NCI-H345 (cell line): ENCODE measurements around the gene APBA1.
"Not testable (repeated sequence)": the region's sequence is repeated elsewhere in the genome, so short reads cannot be mapped to it uniquely, and the experiment has no call there.

Source experiments
- DNase-seq: peaks from one replicate; lab custom pipeline; 2025; lab: John Stamatoyannopoulos, UW

APBA1 gene

GRCh38 chr9:69604568-69605219, 67.5 kb downstream of the APBA1 start:
- no peak for DNase-seq

- no peak for DNase-seq
These were observed 68.5 kb downstream of the APBA1 start for GRCh38 chr9:69603656-69604055.

DNA sequence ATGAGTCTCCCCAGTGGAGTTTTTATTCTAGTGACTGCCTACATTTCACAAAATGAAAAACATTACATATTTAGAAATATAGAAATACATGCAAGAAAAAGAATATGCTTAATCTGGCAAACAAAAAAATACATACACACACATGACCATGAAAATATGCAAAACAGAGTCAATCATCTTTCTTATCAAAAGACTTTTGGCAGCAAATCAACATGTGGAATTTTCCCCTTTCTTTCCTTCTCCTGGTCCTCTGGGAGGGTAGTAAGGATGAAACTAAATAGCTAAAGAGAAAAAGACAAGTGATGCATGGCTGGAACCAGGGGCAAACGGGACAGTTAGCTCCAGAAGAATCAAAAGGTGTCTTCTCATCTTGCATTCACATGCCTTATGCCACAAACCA, 69.4 kb downstream of the APBA1 start:
- DNase-seq = no peak

DNA sequence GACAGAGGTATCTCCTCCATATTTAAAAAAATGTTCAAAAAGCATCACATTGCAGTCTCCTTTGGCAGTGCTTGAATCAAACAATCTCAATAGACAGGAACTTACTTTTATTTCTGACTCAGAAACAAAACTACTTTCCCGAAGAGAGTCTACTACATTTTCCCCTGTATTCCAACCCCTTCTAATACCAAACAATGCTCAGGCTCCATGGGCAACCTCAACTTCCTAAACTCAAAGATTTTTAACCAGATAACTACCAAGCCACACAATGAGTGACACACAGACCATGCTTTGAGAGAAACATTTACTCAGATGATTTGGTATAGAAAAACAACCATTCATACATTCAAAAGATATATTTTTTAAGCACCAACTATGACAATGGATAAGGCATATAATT, 70.5 kb downstream of the APBA1 start:
- DNase-seq = no peak

DNA sequence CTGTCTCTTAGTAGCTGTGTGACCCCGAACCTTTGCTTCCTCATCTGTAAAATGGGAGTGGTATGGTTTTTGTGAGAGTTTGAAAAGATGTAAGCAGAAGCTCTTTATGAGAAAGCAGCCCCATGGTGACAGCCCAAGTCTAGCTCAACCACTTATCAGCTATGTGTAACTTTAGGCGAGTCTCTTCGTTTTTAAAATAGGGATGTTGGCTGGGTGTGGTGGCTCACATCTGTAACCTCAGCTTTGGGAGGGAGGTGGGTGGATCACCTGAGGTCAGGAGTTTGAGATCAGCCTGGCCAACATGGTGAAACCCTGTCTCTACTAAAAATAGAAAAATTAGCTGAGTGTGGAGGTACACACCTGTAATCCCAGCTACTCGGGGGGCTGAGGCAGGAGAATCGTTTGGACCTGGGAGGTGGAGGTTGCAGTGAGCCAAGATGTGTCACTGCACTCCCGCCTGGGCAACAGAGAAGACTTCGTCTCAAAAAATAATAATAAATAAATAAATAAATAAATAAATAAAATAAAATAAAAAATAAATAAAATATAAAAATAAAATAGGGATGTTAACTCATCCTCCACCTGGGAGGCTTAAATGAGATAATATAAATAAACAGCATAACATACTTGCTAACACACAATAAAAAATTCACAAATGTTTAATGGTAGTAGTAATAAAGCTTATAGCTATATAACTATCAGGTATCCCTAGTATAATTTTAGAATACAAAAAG, 71.7 kb downstream of the APBA1 start:
- DNase-seq = no peak

DNA sequence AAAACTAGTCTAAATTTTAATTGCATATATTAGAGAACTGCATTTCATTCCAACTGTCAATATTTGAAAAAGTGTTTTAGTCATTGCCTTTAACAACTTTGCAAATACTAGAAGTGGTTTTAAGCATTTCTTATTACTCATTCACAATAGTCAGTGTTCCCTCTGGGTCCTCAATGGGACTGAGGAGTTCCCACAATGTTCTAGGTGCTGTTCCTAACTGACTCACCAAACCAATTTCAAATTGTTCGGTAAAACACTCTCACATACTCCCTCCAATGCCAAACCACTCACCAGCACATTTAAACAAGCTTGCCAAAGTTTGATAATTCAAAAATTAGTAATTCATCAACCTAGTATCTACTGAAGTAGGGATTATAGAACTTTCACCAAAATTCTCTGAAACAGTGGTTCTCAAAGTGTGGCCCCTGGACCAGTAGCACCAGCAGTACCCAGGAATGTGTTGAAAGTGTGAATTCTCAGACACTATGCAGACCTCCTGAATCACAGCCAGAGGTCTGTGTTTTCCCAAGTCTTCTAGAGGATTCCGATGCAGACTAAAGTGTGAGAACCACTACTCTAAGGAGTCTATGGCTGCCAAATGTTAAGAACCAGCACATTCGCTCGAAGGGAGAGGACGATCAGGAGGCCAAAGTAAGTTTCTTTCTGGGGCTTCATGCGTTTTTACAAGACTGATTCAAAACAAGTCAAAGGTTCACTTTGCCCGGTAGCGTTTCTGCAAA, 72.8 kb downstream of the APBA1 start:
- DNase-seq = no peak

DNA sequence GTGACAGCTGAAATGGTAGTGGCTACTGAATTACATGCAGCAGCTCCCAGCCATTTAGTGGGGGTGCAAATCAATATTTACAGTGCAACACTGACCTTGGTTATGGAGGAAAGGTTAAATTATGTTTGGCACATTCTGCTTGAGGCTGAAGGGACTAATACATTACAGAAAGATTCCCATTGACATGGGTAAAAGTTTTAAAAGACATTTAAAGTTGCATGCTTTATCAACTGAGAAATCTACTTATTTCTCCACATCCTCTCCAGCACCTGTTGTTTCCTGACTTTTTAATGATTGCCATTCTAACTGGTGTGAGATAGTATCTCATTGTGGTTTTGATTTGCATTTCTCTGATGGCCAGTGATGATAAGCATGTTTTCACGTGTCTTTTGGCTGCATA, 75.3 kb downstream of the APBA1 start:
- not testable (repeated sequence) for DNase-seq

- DNase-seq = no peak
These were observed 78.0 kb downstream of the APBA1 start for GRCh38 chr9:69594180-69594579.

DNA sequence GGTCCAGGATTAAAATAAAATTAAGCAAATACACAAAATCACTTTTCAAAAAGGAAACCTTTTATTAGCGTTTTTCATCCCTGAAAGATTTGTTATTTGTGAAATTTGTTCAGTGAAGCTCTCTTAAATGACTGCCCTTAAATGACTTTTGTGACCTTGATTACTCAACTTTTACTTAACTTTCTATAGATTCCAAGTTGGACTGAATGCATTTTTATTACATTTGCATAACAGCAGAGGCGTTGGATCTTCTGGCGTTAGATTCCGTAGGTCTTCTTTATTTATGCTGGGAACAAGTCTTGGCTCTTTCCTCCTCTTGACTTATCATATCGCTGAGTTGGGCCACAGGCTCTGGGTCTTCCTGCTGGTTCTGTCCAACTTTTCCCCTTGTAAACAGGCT, 78.4 kb downstream of the APBA1 start:
- DNase-seq = no peak

DNA sequence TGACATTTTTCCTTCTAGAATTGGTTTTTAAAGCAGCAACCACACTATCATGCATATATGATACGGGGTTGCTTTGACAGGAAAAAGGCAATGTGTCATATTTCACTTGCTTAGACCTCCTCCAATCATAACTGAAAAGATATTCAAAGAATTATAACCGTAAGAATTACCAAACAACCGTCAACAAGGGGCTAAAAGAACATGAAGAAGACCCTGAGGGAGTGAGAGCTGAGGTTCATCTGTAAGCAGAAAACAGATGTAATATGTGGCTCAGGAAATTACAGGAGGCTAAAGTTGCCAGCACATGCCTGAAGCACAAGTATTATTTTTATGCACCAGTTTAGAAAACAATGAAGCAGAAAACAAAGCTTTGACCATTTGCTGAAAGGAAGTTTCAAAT, 78.9 kb downstream of the APBA1 start:
- no peak for DNase-seq

DNA sequence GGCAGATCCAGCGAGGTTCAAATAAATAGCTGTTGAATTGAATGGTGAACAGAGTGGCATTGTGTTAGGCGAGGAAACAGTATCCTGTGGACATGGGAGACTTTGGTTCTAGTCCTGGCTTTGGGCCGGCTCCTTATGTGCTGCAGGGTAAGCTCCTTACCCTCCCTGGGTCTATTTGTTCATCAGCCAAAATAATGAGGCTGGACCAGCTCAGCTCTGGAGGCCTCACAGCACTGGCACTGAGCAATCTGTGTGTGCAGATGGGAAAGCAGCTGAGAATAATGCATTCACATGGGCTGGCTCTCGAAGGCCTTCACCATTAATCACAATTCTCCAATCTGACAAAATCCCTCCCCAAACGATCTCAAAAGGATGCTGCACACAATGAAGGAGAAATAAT, 81.9 kb downstream of the APBA1 start:
- no peak for DNase-seq

GRCh38 chr9:69589156-69589555, 83.0 kb downstream of the APBA1 start:
- DNase-seq = no peak

- no peak for DNase-seq
These were observed 86.6 kb downstream of the APBA1 start for GRCh38 chr9:69585571-69585970.

- DNase-seq = no peak
These were observed 87.4 kb downstream of the APBA1 start for GRCh38 chr9:69584759-69585158.

GRCh38 chr9:69583645-69584234, 88.4 kb downstream of the APBA1 start:
- no peak for DNase-seq

DNA sequence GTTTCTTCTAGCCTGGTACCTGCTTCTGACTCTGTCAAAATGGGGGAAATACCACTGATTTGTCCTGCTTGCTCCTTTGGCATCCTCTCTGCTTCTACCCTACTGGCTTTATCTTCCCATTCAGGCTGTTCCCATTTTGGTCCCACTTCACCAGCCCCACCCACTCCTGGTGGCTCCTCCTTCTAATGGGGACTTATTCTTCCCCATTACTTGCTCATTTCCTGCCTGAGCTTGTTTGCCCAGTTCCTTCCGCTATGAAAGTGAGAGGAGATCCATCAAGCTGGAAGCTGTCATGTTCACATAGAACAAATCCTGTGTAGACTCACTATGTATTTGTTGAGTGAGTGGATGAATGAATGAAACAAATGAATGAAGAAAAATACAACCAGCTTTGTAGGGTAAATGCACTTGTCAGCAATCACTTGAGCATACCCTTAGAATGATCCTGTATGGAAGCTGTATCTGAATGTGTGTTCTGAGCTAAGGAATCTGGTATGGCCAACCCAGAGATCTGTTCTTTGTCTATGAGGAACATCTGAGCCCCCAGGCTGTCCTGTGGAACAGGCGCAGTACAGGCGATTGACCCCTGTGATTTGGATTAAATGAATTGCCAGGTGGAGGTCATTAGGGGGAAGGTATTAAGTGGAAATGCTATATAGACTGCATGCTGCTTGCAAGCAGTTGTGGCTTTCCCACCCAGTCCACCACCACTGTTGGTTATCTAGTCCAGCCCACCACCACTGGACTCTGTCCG, 89.5 kb downstream of the APBA1 start:
- DNase-seq = no peak

- no peak for DNase-seq
These were observed 90.2 kb downstream of the APBA1 start for GRCh38 chr9:69582018-69582417.

DNA sequence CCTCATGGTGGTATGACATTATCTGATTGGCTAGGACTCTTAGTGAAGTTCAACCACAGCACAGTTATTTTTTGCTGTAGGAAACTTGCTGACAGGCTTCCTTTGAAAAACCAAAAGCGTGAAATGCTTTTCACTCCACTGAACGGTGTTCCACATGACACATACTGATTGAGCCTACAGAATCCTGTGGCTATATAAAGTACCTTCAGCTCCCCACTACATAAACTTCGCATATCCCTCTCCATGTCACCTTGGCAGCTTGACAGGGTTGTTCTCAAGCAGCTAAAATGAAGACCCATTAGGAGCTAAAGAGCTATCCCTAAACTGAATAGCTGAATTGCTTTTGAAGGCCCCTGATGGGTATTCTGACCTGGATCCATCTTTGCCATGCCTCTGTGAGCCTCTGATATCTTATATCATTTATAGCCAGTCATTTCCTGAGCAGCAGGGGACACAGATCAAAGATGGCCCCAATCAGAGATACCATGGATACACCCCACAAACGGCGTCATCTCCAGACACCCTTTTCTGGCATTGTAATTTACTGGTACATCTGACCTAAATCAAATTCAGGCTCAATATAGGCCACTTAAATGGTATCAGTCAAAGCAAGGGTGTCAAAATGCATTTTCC, 91.5 kb downstream of the APBA1 start:
- no peak for DNase-seq

- DNase-seq = no peak
These were observed 92.2 kb downstream of the APBA1 start for GRCh38 chr9:69579760-69580581.

DNA sequence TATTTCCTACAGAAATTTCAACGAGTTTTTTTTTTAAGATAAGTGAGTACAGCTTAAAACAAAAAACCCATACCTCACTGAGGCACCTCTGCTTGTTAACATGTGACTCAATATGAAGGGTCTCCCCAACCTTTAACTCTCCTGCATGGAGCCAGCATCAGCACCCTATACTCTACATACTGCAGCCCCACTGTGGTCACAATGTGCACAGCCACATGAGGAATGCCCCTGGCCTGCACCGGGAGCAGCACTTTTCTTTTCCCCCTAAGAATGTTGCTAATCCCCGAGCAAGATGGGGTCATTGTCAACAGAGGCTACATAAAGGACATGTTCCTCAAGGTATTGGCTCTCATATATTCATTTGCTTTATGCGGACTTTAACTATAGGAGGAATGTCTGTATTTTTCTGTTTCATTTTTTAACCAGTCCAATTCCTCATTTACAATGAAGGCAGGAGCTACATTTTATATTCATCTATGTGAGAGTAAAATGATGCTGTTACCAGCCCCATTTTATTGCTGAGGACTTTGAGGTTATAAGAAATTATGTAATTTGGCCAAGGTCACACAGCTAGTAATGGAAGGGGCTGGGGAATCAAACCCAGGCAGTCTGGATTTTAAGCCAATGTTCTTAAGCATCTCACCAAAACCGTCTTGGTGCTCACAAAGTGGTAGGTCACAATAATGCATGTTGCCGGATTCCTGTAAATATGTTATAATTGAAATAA, 93.0 kb downstream of the APBA1 start:
- no peak for DNase-seq
